K562 (cell line): ENCODE data around the gene SLC38A8. TPM values are rescaled to one million over a fixed set of nuclear protein-coding genes. Genes with fewer than 3 reads are reported as not detected.

Source experiments
- ATAC-seq: fragments of 200-7000 bp; cut with Tn5 transposase; 3 replicates; pipeline ENCODE4 v1.9.1; 2020; ENCODE audit warnings: moderate library complexity
- BruUV-seq: library from RNA; stranded (reverse); fragments of 400-500 nt; replicated peaks from 2 replicates; lab custom pipeline; 2021; lab: Mats Ljungman, UMichigan
- CTCF ChIA-PET: fragments of 300-600 bp; formaldehyde crosslinking; extraction: SDS; loops from one replicate; lab custom pipeline; 2021; ENCODE audit warnings: low intra/inter-chr PET ratio; lab: Yijun Ruan, JAX
- POLR2A ChIA-PET: fragments of 300-600, 350-650 bp; sonication (Branson Sonifier 250); formaldehyde crosslinking; extraction: SDS; loops from one replicate; lab custom pipeline; 2021; ENCODE audit warnings: antibody characterized with exemption, inconsistent platforms; lab: Yijun Ruan, JAX
- DNase-seq, 4 experiments: peaks; one replicate each; pipeline versions ENCODE4 v3.0.0 to v3.0.0-alpha.2; 2011 to 2018; ENCODE audit warnings: low spot score in 3 of 4, mixed read lengths in 3 of 4; ENCODE audit errors: extremely low read depth in 1 of 4
- FAIRE-seq: peaks from 2 replicates; lab custom pipeline; 2011; peaks lifted over from hg19 to GRCh38; lab: Jason Lieb, UNC
- H2AFZ ChIP-seq: 2 replicates; pipeline ENCODE4 v1.6.0; 2011; ENCODE audit warnings: low read depth, low read length, control low read depth, inconsistent platforms
- H3K27ac ChIP-seq: fragments of 200-600 bp; 3 replicates; pipeline ENCODE4 v1.8.0; 2011; ENCODE audit warnings: low read depth, mild to moderate bottlenecking, control low read depth, inconsistent platforms, low read length, moderate library complexity, mixed read lengths; ENCODE audit errors: extremely low read depth
- H3K27me3 ChIP-seq, 2 experiments: fragments of 300-600 bp in 1 of 2; 2 replicates in 1 of 2; 3 replicates in 1 of 2; pipeline versions ENCODE4 v1.6.0 to v1.8.0; 2011; ENCODE audit warnings: inconsistent platforms in 2 of 2, low read length in 2 of 2, mild to moderate bottlenecking in 1 of 2, mixed read lengths in 1 of 2, moderate library complexity in 1 of 2; ENCODE audit not compliant: control insufficient read depth in 2 of 2, insufficient read depth in 2 of 2
- H3K36me3 ChIP-seq: fragments of 300-600 bp; 3 replicates; pipeline ENCODE4 v1.8.0; 2011; ENCODE audit warnings: mild to moderate bottlenecking, low read length, inconsistent platforms; ENCODE audit not compliant: control insufficient read depth, insufficient read depth
- H3K4me1 ChIP-seq, 2 experiments: fragments of 200-600 bp in 1 of 2; replicated peaks in 1 of 2; 2 replicates in 1 of 2; 3 replicates in 1 of 2; pipeline versions ENCODE4 v1.5.1 to v1.8.0; 2011; ENCODE audit warnings: inconsistent platforms in 2 of 2, low read length in 2 of 2, mild to moderate bottlenecking in 1 of 2, mixed read lengths in 1 of 2, moderate library complexity in 1 of 2; ENCODE audit not compliant: control insufficient read depth in 2 of 2, insufficient read depth in 2 of 2
- H3K4me2 ChIP-seq: 2 replicates; pipeline ENCODE4 v1.6.1; 2011; ENCODE audit warnings: low read length, control low read depth, inconsistent platforms, mixed read lengths; ENCODE audit not compliant: insufficient read depth
- H3K4me3 ChIP-seq: fragments of 200-600 bp; sonication (generic), shearing (Covaris generic); 2 replicates; pipeline ENCODE4 v1.5.1; 2016; ENCODE audit warnings: control low read depth, inconsistent platforms
- H3K79me2 ChIP-seq: fragments of 200-600 bp; 3 replicates; pipeline ENCODE4 v1.8.0; 2011; ENCODE audit warnings: low read length, inconsistent platforms; ENCODE audit not compliant: control insufficient read depth, insufficient read depth
- H3K9ac ChIP-seq, 2 experiments: 2 replicates each; pipeline versions ENCODE4 v1.6.0 to v1.6.1; 2011; ENCODE audit warnings: low read depth in 2 of 2, low read length in 2 of 2, control low read depth in 1 of 2, inconsistent platforms in 1 of 2, mild to moderate bottlenecking in 1 of 2, mixed read lengths in 1 of 2; ENCODE audit not compliant: insufficient read depth in 1 of 2
- H3K9me1 ChIP-seq: one replicate; pipeline ENCODE4 v1.6.0; 2011; ENCODE audit warnings: inconsistent platforms, mild to moderate bottlenecking, low read length, moderate library complexity; ENCODE audit not compliant: control insufficient read depth, insufficient read depth
- H3K9me3 ChIP-seq: replicated peaks from 2 replicates; pipeline ENCODE4 v1.5.1; 2011; ENCODE audit warnings: low read depth, low read length, inconsistent platforms; ENCODE audit not compliant: control insufficient read depth, insufficient read depth
- H4K20me1 ChIP-seq: replicated peaks from 2 replicates; pipeline ENCODE4 v1.6.1; 2011; ENCODE audit warnings: low read length, inconsistent platforms, mixed read lengths; ENCODE audit not compliant: control insufficient read depth, insufficient read depth
- ARID1B ChIP-seq: fragments of 450-650 bp; IDR thresholded peaks from 2 replicates; pipeline ENCODE4 v1.6.1; 2016; ENCODE audit warnings: antibody characterized with exemption, mild to moderate bottlenecking, inconsistent platforms
- BRD4 ChIP-seq: fragments of 200-600 bp; sonication (generic); IDR thresholded peaks from 2 replicates; pipeline ENCODE4 v1.6.1; 2017; ENCODE audit warnings: inconsistent platforms
- FOXJ2 ChIP-seq: fragments of 200-800 bp; sonication (Bioruptor generic); IDR thresholded peaks from 2 replicates; pipeline ENCODE4 v1.6.1; 2016; ENCODE audit warnings: missing genetic modification characterization, missing compliant biosample characterization
- MCM7 ChIP-seq, 2 experiments: fragments of 450-650 bp; IDR thresholded peaks; 2 replicates each; pipeline ENCODE4 v1.6.1; 2016 to 2018
- NR1H2 ChIP-seq: sonication (generic); formaldehyde crosslinking; IDR thresholded peaks from 2 replicates; pipeline ENCODE4 v1.4.0; 2020; ENCODE audit warnings: mild to moderate bottlenecking, missing genetic modification reagents
- POLR2G ChIP-seq: fragments of 200-400 bp; formaldehyde crosslinking; IDR thresholded peaks from 2 replicates; pipeline ENCODE4 v1.6.1; 2017; ENCODE audit warnings: low read depth, mild to moderate bottlenecking, antibody characterized with exemption, low read length, moderate library complexity
- SRF ChIP-seq, 2 experiments: fragments of 250-450, 450-650 bp in 1 of 2; sonication (Bioruptor Pico) in 1 of 2; sonication (generic) in 1 of 2; formaldehyde crosslinking; IDR thresholded peaks; 2 replicates each; pipeline versions ENCODE4 v1.5.0 to v1.5.1; 2020 to 2022; ENCODE audit warnings: mild to moderate bottlenecking in 1 of 2, missing genetic modification reagents in 1 of 2
- TSC22D4 ChIP-seq: fragments of 450-650 bp; IDR thresholded peaks from 2 replicates; pipeline ENCODE4 v1.6.1; 2016; ENCODE audit warnings: missing genetic modification characterization, missing biosample characterization, control low read depth
- ZFP36 ChIP-seq: fragments of 150-350 bp; IDR thresholded peaks from 2 replicates; pipeline ENCODE4 v1.6.1; 2018; ENCODE audit warnings: low read length, low read depth; ENCODE audit not compliant: partially characterized antibody
- ZNF282 ChIP-seq: sonication (generic); formaldehyde crosslinking; IDR thresholded peaks from 2 replicates; pipeline ENCODE4 v1.8.1; 2023; ENCODE audit warnings: missing genetic modification reagents
- WGBS: fragments of 100-300 bp; shearing (Covaris generic); methylation state at CpG from one replicate; pipeline ENCODE4 v1.1.6; 2016; ENCODE audit warnings: low coverage, mixed read lengths; ENCODE audit not compliant: insufficient coverage; ENCODE audit errors: missing lambda C conversion rate; 5-methylcytosine and 5-hydroxymethylcytosine counted together
- in situ Hi-C: fragments of 300-500 bp; cut with MboI; formaldehyde crosslinking; loops from 4 replicates; pipeline ENCODE4 v1.15.0; 2018; ENCODE audit warnings: inconsistent platforms, mixed read lengths
- intact Hi-C: fragments of 100-400 bp; cut with micrococcal nuclease; formaldehyde crosslinking; loops from 2 replicates; pipeline ENCODE4 v1.14.2; 2022
- polyA plus RNA-seq, 8 experiments: library from polyadenylated mRNA; depleted of rRNA in 4 of 8; stranded (reverse) in 5 of 8; unstranded in 3 of 8; fragments of >200 nt; fragmentation: Nextera tagmentation in 2 of 8; fragmentation: Illumina TruSeq in 1 of 8; extraction: Ambion mirVana in 2 of 8; extraction: Trizol in 1 of 8; gene quantifications; 2 replicates each; pipeline versions ENCODE4 v1.2.1 to v1.2.3, GENCODE V29; 2011 to 2014; ENCODE audit warnings: inconsistent platforms in 1 of 8, missing spikeins in 1 of 8
- total RNA-seq, 7 experiments: library from RNA; depleted of rRNA in 6 of 7; stranded (reverse); fragments of >200 nt in 6 of 7; fragmentation: Illumina TruSeq in 2 of 7; extraction: Trizol in 2 of 7; gene quantifications; 2 replicates each; pipeline versions ENCODE4 v1.2.1 to v1.2.3, GENCODE V29; 2011 to 2021; ENCODE audit warnings: low replicate concordance in 1 of 7
- TF ChIP-seq, protein P1 (sequence below): fragments of 250-450 bp; sonication (Bioruptor Pico); IDR thresholded peaks from 2 replicates; pipeline ENCODE4 v1.5.0; 2021
- TF ChIP-seq, protein P2 (sequence below): fragments of 250-450 bp; sonication (Bioruptor Pico); IDR thresholded peaks from 2 replicates; pipeline ENCODE4 v1.5.0; 2021; ENCODE audit warnings: mild to moderate bottlenecking, borderline replicate concordance
- TF ChIP-seq, protein P3 (sequence below): sonication (generic); formaldehyde crosslinking; IDR thresholded peaks from 2 replicates; pipeline ENCODE4 v1.8.1; 2023; ENCODE audit warnings: mild to moderate bottlenecking, missing genetic modification reagents, moderate library complexity

Gene SLC38A8
- total and polyA plus RNA-seq, 9 of the 15 experiments (the other 6 are each of a cell fraction or from before 2014, with no cell fraction given): 0.28 TPM; not detected in 8

DNA sequence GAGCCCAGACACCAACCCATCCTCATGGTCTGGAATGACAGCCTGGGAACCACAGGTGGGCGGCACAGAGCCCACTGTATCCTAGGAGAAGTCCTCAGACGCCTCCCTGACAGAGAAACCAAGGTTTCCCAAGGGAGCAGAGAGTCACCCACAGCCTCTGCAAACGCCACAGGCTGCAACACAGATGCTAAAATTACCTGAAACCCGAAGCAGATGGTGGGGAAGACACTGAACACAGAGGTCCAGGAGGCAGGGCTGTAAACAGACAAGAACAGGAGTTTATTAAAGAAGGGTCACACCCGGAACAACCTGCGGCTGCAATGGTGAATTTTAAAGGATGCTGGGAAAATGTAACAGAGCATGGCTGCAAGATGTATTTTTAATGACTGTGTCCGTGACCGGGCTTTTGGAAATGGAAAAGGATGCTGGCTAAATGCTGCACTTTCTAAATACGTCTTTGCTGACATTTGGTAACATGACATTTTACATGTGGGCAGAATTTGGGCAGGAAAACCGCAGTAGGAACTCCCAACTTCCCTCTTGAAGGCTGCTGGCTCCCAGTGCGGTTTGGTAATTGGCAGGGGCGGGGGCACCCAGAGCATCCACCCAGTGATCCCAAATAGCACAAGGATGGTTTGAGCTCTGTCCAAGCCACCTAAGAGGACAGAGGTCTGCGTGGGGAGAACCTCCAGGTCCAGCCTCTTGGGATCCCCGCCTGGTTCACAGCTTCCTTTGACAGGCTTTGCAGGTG, 13.1 kb downstream of the SLC38A8 start:
- DNase-seq: no peak
- Histone ChIP-seq H3K79me2 (no peaks in the 10 kb centered on the region), H4K20me1 (0 out of 2 replicates have a peak, but pooled peaks cover 15% of the 10 kb centered on the region), H3K36me3 (no peaks in the 10 kb centered on the region), H3K27ac (no peak overlapping the region), H3K9me3 (no peaks in the 10 kb centered on the region), H3K9me1 (peaks cover 3% of the 10 kb centered on the region), H3K4me1 (peaks cover 0 to 8% of the 10 kb centered on the region in 2 experiments; a peak in 1 of 5 replicates), H3K4me2 (no peak overlapping the region), H3K4me3 (no peak overlapping the region), H3K27me3 (peaks cover 76 to 95% of the 10 kb centered on the region in 2 experiments), H3K9ac (no peak overlapping the region), H2AFZ (no peak overlapping the region)
- intact Hi-C loops: no loop called here
- ChIA-PET CTCF (no interaction called here), POLR2A (interaction anchor here (0.6 to 0.8 kb wide), 3 partner anchors 11 to 44 kb away, joined by 3 to 4 read pairs (median 3); no protein-coding TSS in a partner anchor)
- 1% methylated on average over 14 of the region's 14 CpGs for WGBS
- BruUV-seq: no TSS peak
- FAIRE-seq: no peak
- ATAC-seq: no peak
- in situ Hi-C loops: no loop called here
- no peak for TF ChIP-seq SRF (CRISPR knock-in tag; IDR thresholded peaks at IDR 0.05)
- TF ChIP-seq POLR2G: no peak
- TF ChIP-seq TSC22D4 (tag): no peak
- no peak for TF ChIP-seq MCM7 (IDR thresholded peaks at IDR 0.05)
- TF ChIP-seq, protein P1, sequence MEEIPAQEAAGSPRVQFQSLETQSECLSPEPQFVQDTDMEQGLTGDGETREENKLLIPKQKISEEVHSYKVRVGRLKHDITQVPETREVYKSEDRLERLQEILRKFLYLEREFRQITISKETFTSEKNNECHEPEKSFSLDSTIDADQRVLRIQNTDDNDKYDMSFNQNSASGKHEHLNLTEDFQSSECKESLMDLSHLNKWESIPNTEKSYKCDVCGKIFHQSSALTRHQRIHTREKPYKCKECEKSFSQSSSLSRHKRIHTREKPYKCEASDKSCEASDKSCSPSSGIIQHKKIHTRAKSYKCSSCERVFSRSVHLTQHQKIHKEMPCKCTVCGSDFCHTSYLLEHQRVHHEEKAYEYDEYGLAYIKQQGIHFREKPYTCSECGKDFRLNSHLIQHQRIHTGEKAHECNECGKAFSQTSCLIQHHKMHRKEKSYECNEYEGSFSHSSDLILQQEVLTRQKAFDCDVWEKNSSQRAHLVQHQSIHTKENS (CRISPR knock-in tag): no peak
- TF ChIP-seq ZFP36: no peak
- TF ChIP-seq NR1H2: no peak
- TF ChIP-seq, protein P2, sequence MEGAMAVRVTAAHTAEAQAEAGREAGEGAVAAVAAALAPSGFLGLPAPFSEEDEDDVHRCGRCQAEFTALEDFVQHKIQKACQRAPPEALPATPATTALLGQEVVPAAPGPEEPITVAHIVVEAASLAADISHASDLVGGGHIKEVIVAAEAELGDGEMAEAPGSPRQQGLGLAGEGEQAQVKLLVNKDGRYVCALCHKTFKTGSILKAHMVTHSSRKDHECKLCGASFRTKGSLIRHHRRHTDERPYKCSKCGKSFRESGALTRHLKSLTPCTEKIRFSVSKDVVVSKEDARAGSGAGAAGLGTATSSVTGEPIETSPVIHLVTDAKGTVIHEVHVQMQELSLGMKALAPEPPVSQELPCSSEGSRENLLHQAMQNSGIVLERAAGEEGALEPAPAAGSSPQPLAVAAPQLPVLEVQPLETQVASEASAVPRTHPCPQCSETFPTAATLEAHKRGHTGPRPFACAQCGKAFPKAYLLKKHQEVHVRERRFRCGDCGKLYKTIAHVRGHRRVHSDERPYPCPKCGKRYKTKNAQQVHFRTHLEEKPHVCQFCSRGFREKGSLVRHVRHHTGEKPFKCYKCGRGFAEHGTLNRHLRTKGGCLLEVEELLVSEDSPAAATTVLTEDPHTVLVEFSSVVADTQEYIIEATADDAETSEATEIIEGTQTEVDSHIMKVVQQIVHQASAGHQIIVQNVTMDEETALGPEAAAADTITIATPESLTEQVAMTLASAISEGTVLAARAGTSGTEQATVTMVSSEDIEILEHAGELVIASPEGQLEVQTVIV: no peak
- TF ChIP-seq ARID1B: no peak
- no peak for TF ChIP-seq BRD4
- TF ChIP-seq, protein P3, sequence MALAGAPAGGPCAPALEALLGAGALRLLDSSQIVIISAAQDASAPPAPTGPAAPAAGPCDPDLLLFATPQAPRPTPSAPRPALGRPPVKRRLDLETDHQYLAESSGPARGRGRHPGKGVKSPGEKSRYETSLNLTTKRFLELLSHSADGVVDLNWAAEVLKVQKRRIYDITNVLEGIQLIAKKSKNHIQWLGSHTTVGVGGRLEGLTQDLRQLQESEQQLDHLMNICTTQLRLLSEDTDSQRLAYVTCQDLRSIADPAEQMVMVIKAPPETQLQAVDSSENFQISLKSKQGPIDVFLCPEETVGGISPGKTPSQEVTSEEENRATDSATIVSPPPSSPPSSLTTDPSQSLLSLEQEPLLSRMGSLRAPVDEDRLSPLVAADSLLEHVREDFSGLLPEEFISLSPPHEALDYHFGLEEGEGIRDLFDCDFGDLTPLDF (CRISPR knock-in tag): no peak
- TF ChIP-seq ZNF282 (CRISPR knock-in tag): no peak
- TF ChIP-seq FOXJ2 (tag): no peak
